HL-60 (cell line): ENCODE results near the gene ENG.
A peak's percentile ranks its signal among the peaks of the same experiment; 100 is the strongest.

Source experiments
- DNase-seq, 2 experiments: peaks; one replicate each; pipeline ENCODE4 v3.0.0-alpha.2; 2010 to 2020; ENCODE audit warnings: low read depth in 1 of 2, low spot score in 1 of 2
- H3K27ac ChIP-seq: fragments of 250-450 bp; sonication (Bioruptor Pico); replicated peaks from 2 replicates; pipeline ENCODE4 v1.5.1; 2020; ENCODE audit warnings: mild to moderate bottlenecking, moderate library complexity
- H3K27me3 ChIP-seq: fragments of 250-450 bp; sonication (Bioruptor Pico); 2 replicates; pipeline ENCODE4 v1.5.1; 2021; ENCODE audit warnings: mild to moderate bottlenecking, moderate library complexity; ENCODE audit not compliant: insufficient read depth, poor library complexity, severe bottlenecking
- H3K4me3 ChIP-seq: replicated peaks from 2 replicates; pipeline ENCODE4 v1.5.1; 2011; ENCODE audit warnings: mild to moderate bottlenecking, control low read depth, low read length; ENCODE audit not compliant: insufficient read depth
- CTCF ChIP-seq: IDR thresholded peaks from one replicate; pipeline ENCODE4 v1.5.1; 2011; ENCODE audit warnings: low read length, control low read depth, inconsistent platforms; ENCODE audit not compliant: insufficient read depth
- GABPA ChIP-seq: IDR thresholded peaks from 2 replicates; pipeline ENCODE4 v1.6.1; 2012; ENCODE audit warnings: low read depth
- POLR2AphosphoS5 ChIP-seq: IDR thresholded peaks from 2 replicates; pipeline ENCODE4 v1.6.1; 2012; ENCODE audit warnings: low read depth
- REST ChIP-seq: IDR thresholded peaks from 2 replicates; pipeline ENCODE4 v1.6.1; 2012; ENCODE audit warnings: low read depth; ENCODE audit not compliant: insufficient replicate concordance
- SPI1 ChIP-seq: IDR thresholded peaks from 2 replicates; pipeline ENCODE4 v1.6.1; 2012; ENCODE audit warnings: low read depth, mild to moderate bottlenecking, borderline replicate concordance

Gene ENG

GRCh38 chr9:127898433-127899127 is 44.1 kb upstream of the ENG start:
- H3K4me3 ChIP-seq: peak overlapping the region; percentile 80
- H3K27me3 ChIP-seq: no peaks in the 10 kb centered on the region
- H3K27ac ChIP-seq: no peak overlapping the region
- no peak for DNase-seq
- TF ChIP-seq GABPA (no peak), REST (no peak), SPI1 (no peak)

DNA sequence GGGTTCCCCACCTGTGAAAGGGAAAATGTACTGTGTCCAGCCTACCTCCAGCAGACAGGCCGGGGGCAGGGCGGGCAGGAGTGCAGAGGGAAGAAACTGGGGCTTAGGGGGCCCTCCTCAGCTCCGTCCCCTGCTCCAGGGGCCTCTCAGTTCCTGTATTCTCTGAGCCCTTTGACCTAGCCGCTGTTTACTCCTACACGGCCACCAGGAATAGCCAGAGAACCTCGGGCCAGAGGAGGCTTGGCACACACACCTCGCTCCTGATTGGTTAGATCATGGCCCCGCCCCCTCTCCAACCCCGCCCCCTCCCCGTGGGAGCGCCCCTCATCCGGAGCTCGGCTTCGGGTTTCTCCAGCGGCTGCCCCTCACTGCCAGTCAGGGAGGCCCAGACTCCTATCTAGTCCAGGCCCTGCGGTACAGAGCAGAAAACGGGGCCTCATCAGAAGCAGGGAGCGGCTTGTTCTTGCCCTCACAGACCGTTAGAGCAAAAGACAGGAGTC is 42.8 kb upstream of the ENG start:
- TF ChIP-seq POLR2AphosphoS5 (no peak), GABPA (no peak), SPI1 (no peak), REST (no peak), CTCF (no peak)
- H3K27ac ChIP-seq: no peak overlapping the region
- no peak for DNase-seq
- no peak overlapping the region for H3K4me3 ChIP-seq
- no peaks in the 10 kb centered on the region for H3K27me3 ChIP-seq

GRCh38 chr9:127896395-127897192 is 42.1 kb upstream of the ENG start:
- Histone ChIP-seq H3K27me3 (no peaks in the 10 kb centered on the region), H3K27ac (no peak overlapping the region), H3K4me3 (no peak overlapping the region)
- no peak for DNase-seq
- TF ChIP-seq CTCF: no peak
- no peak for TF ChIP-seq POLR2AphosphoS5
- TF ChIP-seq GABPA: no peak
- TF ChIP-seq REST: no peak
- TF ChIP-seq SPI1: no peak
